WTC11 (cell line): ENCODE results near the gene RMND5A. TPM values are rescaled to one million over a fixed set of nuclear protein-coding genes. Genes with fewer than 3 reads are reported as not detected.

Experiments used
- ATAC-seq: fragments of 200-7000 bp; cut with Tn5 transposase; 2 replicates; pipeline ENCODE4 v1.10.0; 2021; ENCODE audit warnings: mild to moderate bottlenecking, moderate library complexity
- CTCF ChIA-PET: fragments of 300-600 bp; sonication (Branson Sonifier 250); formaldehyde crosslinking; loops from one replicate; lab custom pipeline; 2021; ENCODE audit warnings: antibody characterized with exemption; lab: Charles Lee
- POLR2A ChIA-PET: fragments of 350-600 bp; sonication (Branson Sonifier 250); formaldehyde crosslinking; loops from one replicate; lab custom pipeline; 2021; ENCODE audit warnings: antibody characterized with exemption; lab: Charles Lee
- DNase-seq: peaks from one replicate; pipeline ENCODE4 v3.0.0; 2021; ENCODE audit warnings: low spot score
- H3K27ac Mint-ChIP-seq: 2 replicates; pipeline ENCODE4 v1.8.0; 2021; ENCODE audit warnings: mixed read lengths
- H3K27me3 Mint-ChIP-seq: 2 replicates; pipeline ENCODE4 v1.8.0; 2021; ENCODE audit warnings: low read depth, mild to moderate bottlenecking, moderate library complexity, mixed read lengths
- H3K36me3 Mint-ChIP-seq: 2 replicates; pipeline ENCODE4 v1.8.0; 2021; ENCODE audit warnings: mixed read lengths
- H3K4me1 Mint-ChIP-seq: 2 replicates; pipeline ENCODE4 v1.8.0; 2022; ENCODE audit warnings: mixed read lengths
- H3K4me3 Mint-ChIP-seq: 2 replicates; pipeline ENCODE4 v1.8.0; 2021; ENCODE audit warnings: mild to moderate bottlenecking, moderate library complexity, mixed read lengths
- H3K9me3 Mint-ChIP-seq: 2 replicates; pipeline ENCODE4 v1.8.0; 2021; ENCODE audit warnings: mixed read lengths
- ELF4 ChIP-seq: sonication (generic); formaldehyde crosslinking; IDR thresholded peaks from 2 replicates; pipeline ENCODE4 v1.8.1; 2022; ENCODE audit warnings: low read depth, mild to moderate bottlenecking, moderate library complexity, missing genetic modification reagents
- ESRRA ChIP-seq: sonication (generic); formaldehyde crosslinking; IDR thresholded peaks from 2 replicates; pipeline ENCODE4 v1.8.1; 2022; ENCODE audit warnings: mild to moderate bottlenecking, missing genetic modification reagents, borderline replicate concordance
- GRHL2 ChIP-seq: fragments of 250-450 bp; sonication (Bioruptor Pico); IDR thresholded peaks from 2 replicates; pipeline ENCODE4 v1.8.0; 2022; ENCODE audit warnings: mild to moderate bottlenecking, moderate library complexity; ENCODE audit not compliant: insufficient replicate concordance, severe bottlenecking
- HMGXB4 ChIP-seq: sonication (generic); formaldehyde crosslinking; IDR thresholded peaks from 2 replicates; pipeline ENCODE4 v1.8.1; 2023; ENCODE audit warnings: mild to moderate bottlenecking, moderate library complexity, missing genetic modification reagents
- MXD4 ChIP-seq: fragments of 250-450 bp; sonication (Bioruptor Pico); IDR thresholded peaks from 2 replicates; pipeline ENCODE4 v1.8.0; 2021; ENCODE audit warnings: mild to moderate bottlenecking, moderate library complexity, borderline replicate concordance
- NR3C1 ChIP-seq: sonication (generic); formaldehyde crosslinking; conservative IDR thresholded peaks from 2 replicates; pipeline ENCODE4 v1.8.1; 2023; ENCODE audit warnings: low read depth, mild to moderate bottlenecking, missing genetic modification reagents
- OVOL2 ChIP-seq: fragments of 250-450 bp; sonication (Bioruptor Pico); IDR thresholded peaks from 2 replicates; pipeline ENCODE4 v1.9.0; 2021; ENCODE audit warnings: mild to moderate bottlenecking, borderline replicate concordance
- RORB ChIP-seq: fragments of 250-450 bp; sonication (Bioruptor Pico); IDR thresholded peaks from 2 replicates; pipeline ENCODE4 v1.9.0; 2021; ENCODE audit warnings: mild to moderate bottlenecking
- SMAD3 ChIP-seq: sonication (generic); formaldehyde crosslinking; IDR thresholded peaks from 2 replicates; pipeline ENCODE4 v1.8.0; 2022; ENCODE audit warnings: missing genetic modification reagents, mild to moderate bottlenecking, borderline replicate concordance
- TEAD1 ChIP-seq: sonication (generic); formaldehyde crosslinking; IDR thresholded peaks from 2 replicates; pipeline ENCODE4 v1.8.0; 2022; ENCODE audit warnings: mild to moderate bottlenecking, missing genetic modification reagents
- ZNF317 ChIP-seq: sonication (generic); formaldehyde crosslinking; IDR thresholded peaks from 2 replicates; pipeline ENCODE4 v1.8.1; 2023; ENCODE audit warnings: low read depth, mild to moderate bottlenecking, moderate library complexity, missing genetic modification reagents, borderline replicate concordance
- ZNF671 ChIP-seq: fragments of 250-450 bp; sonication (Bioruptor Pico); IDR thresholded peaks from 2 replicates; pipeline ENCODE4 v1.8.0; 2021; ENCODE audit warnings: mild to moderate bottlenecking
- total RNA-seq: library from RNA; stranded (reverse); gene quantifications from 3 replicates; pipeline ENCODE4 v1.2.3, GENCODE V29; 2021
- TF ChIP-seq, protein P1 (sequence below): sonication (generic); formaldehyde crosslinking; IDR thresholded peaks from 2 replicates; pipeline ENCODE4 v1.8.1; 2022; ENCODE audit warnings: low read depth, missing genetic modification reagents, borderline replicate concordance
- TF ChIP-seq, protein P2 (sequence below): sonication (generic); formaldehyde crosslinking; IDR thresholded peaks from 2 replicates; pipeline ENCODE4 v1.8.1; 2023; ENCODE audit warnings: mild to moderate bottlenecking, missing genetic modification reagents
- TF ChIP-seq, protein P3 (sequence below): sonication (generic); formaldehyde crosslinking; IDR thresholded peaks from 2 replicates; pipeline ENCODE4 v1.8.0; 2022; ENCODE audit warnings: mild to moderate bottlenecking, missing genetic modification reagents
- TF ChIP-seq, protein P4 (sequence below): sonication (generic); formaldehyde crosslinking; IDR thresholded peaks from 2 replicates; pipeline ENCODE4 v1.8.1; 2023; ENCODE audit warnings: mild to moderate bottlenecking, missing genetic modification reagents
- TF ChIP-seq, protein P5 (sequence below): sonication (generic); formaldehyde crosslinking; conservative IDR thresholded peaks from 2 replicates; pipeline ENCODE4 v1.8.1; 2023; ENCODE audit warnings: mild to moderate bottlenecking, low read depth, missing genetic modification reagents, moderate library complexity

Gene RMND5A
- total RNA-seq, 1 experiment from 2014 or later, result 55.4 TPM

GRCh38 chr2:86685351-86685750 lies 34.7 kb upstream of the RMND5A start (continued):
- TF ChIP-seq, protein P1, sequence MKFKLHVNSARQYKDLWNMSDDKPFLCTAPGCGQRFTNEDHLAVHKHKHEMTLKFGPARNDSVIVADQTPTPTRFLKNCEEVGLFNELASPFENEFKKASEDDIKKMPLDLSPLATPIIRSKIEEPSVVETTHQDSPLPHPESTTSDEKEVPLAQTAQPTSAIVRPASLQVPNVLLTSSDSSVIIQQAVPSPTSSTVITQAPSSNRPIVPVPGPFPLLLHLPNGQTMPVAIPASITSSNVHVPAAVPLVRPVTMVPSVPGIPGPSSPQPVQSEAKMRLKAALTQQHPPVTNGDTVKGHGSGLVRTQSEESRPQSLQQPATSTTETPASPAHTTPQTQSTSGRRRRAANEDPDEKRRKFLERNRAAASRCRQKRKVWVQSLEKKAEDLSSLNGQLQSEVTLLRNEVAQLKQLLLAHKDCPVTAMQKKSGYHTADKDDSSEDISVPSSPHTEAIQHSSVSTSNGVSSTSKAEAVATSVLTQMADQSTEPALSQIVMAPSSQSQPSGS, result no peak

GRCh38 chr2:86686460-86686859 lies 33.6 kb upstream of the RMND5A start:
- H3K27ac Mint-ChIP-seq, result no peak overlapping the region
- H3K4me1 Mint-ChIP-seq, result no peaks in the 10 kb centered on the region
- no peaks in the 10 kb centered on the region for H3K36me3 Mint-ChIP-seq
- TF ChIP-seq RORB (no peak), SMAD3 (CRISPR knock-in tag) (no peak), OVOL2 (CRISPR knock-in tag) (no peak), ZNF671 (CRISPR knock-in tag) (no peak), TEAD1 (CRISPR knock-in tag) (no peak), ZNF317 (no peak), GRHL2 (CRISPR knock-in tag) (no peak), HMGXB4 (CRISPR knock-in tag) (no peak), ESRRA (CRISPR knock-in tag) (no peak), MXD4 (CRISPR knock-in tag) (no peak), ELF4 (no peak), NR3C1 (CRISPR knock-in tag) (no peak)
- TF ChIP-seq, protein P2, sequence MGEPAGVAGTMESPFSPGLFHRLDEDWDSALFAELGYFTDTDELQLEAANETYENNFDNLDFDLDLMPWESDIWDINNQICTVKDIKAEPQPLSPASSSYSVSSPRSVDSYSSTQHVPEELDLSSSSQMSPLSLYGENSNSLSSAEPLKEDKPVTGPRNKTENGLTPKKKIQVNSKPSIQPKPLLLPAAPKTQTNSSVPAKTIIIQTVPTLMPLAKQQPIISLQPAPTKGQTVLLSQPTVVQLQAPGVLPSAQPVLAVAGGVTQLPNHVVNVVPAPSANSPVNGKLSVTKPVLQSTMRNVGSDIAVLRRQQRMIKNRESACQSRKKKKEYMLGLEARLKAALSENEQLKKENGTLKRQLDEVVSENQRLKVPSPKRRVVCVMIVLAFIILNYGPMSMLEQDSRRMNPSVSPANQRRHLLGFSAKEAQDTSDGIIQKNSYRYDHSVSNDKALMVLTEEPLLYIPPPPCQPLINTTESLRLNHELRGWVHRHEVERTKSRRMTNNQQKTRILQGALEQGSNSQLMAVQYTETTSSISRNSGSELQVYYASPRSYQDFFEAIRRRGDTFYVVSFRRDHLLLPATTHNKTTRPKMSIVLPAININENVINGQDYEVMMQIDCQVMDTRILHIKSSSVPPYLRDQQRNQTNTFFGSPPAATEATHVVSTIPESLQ (CRISPR knock-in tag), result no peak
- TF ChIP-seq, protein P3, sequence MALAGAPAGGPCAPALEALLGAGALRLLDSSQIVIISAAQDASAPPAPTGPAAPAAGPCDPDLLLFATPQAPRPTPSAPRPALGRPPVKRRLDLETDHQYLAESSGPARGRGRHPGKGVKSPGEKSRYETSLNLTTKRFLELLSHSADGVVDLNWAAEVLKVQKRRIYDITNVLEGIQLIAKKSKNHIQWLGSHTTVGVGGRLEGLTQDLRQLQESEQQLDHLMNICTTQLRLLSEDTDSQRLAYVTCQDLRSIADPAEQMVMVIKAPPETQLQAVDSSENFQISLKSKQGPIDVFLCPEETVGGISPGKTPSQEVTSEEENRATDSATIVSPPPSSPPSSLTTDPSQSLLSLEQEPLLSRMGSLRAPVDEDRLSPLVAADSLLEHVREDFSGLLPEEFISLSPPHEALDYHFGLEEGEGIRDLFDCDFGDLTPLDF (CRISPR knock-in tag), result no peak
- TF ChIP-seq, protein P4, sequence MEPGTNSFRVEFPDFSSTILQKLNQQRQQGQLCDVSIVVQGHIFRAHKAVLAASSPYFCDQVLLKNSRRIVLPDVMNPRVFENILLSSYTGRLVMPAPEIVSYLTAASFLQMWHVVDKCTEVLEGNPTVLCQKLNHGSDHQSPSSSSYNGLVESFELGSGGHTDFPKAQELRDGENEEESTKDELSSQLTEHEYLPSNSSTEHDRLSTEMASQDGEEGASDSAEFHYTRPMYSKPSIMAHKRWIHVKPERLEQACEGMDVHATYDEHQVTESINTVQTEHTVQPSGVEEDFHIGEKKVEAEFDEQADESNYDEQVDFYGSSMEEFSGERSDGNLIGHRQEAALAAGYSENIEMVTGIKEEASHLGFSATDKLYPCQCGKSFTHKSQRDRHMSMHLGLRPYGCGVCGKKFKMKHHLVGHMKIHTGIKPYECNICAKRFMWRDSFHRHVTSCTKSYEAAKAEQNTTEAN (CRISPR knock-in tag), result no peak
- TF ChIP-seq, protein P5, sequence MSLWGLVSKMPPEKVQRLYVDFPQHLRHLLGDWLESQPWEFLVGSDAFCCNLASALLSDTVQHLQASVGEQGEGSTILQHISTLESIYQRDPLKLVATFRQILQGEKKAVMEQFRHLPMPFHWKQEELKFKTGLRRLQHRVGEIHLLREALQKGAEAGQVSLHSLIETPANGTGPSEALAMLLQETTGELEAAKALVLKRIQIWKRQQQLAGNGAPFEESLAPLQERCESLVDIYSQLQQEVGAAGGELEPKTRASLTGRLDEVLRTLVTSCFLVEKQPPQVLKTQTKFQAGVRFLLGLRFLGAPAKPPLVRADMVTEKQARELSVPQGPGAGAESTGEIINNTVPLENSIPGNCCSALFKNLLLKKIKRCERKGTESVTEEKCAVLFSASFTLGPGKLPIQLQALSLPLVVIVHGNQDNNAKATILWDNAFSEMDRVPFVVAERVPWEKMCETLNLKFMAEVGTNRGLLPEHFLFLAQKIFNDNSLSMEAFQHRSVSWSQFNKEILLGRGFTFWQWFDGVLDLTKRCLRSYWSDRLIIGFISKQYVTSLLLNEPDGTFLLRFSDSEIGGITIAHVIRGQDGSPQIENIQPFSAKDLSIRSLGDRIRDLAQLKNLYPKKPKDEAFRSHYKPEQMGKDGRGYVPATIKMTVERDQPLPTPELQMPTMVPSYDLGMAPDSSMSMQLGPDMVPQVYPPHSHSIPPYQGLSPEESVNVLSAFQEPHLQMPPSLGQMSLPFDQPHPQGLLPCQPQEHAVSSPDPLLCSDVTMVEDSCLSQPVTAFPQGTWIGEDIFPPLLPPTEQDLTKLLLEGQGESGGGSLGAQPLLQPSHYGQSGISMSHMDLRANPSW, result no peak
- ATAC-seq (no peak), DNase-seq (no peak)
- H3K27me3 Mint-ChIP-seq, result no peaks in the 10 kb centered on the region
- no peak overlapping the region for H3K4me3 Mint-ChIP-seq
- H3K9me3 Mint-ChIP-seq, result peaks cover 5% of the 10 kb centered on the region; the same call in 1 of the 2 replicates
- ChIA-PET CTCF (no interaction called here), POLR2A (no interaction called here)
